GM18951 (cell line): Measurements from ENCODE around the gene PPDPF.

ENCODE experiments used
- POLR2A ChIP-seq: IDR thresholded peaks from 4 replicates; pipeline ENCODE4 v1.6.1; 2011; ENCODE audit warnings: mild to moderate bottlenecking; ENCODE audit not compliant: insufficient read length, insufficient read depth; ENCODE audit errors: extremely low read depth
- in situ Hi-C: fragments of 300-500 bp; cut with MboI; formaldehyde crosslinking; loops from one replicate; pipeline ENCODE4 v1.12.0; 2022; ENCODE audit warnings: low sequenced_read_pairs, mixed read lengths, inconsistent platforms; ENCODE audit not compliant: unreplicated experiment

The PPDPF gene

GRCh38 chr20:63517376-63518309 lies 2.9 kb upstream of the PPDPF start:
- in situ Hi-C loops = no loop called here
- no peak for TF ChIP-seq POLR2A

GRCh38 chr20:63518351-63518861 lies 2.2 kb upstream of the PPDPF start:
- in situ Hi-C loops = no loop called here
- no peak for TF ChIP-seq POLR2A

DNA sequence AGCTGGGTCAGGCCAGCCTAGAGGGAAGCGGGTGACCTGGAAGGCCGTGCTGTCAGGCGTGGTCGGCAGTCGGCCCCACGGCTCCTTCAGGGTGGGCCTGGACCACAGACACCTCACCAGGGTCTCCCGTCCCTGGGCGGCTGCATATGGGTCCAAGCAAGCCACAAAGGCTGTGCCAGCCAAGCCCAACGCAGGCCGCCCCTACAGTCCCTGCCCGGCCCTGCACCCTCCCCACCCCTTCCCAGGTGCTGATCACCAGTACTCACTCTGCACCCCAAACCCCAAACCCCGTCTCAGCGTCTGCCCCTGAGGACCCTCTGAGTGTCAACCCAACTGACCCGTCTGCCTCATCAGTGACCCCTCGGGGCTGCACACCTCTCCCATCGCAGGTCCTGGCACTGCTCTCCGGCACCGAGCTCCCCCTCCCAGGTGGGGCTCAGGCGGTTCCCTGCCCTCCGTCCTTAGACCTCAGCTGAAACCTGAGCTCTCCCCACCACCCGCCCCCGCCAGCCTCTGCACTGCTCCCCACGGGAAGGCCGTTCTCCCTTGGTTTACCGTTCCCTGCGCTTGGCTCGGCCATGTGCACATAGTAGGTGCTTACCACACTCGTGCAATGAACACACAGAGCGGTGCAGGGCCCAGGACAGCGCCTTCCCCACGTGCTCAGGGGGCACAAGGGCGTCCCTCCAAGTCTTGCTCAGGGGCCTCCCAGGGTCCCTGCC lies 1.5 kb upstream of the PPDPF start:
- no peak for TF ChIP-seq POLR2A
- in situ Hi-C loops = no loop called here

GRCh38 chr20:63519668-63520503 lies 679 bp upstream of the PPDPF start:
- TF ChIP-seq POLR2A = no peak
- in situ Hi-C loops = no loop called here

DNA sequence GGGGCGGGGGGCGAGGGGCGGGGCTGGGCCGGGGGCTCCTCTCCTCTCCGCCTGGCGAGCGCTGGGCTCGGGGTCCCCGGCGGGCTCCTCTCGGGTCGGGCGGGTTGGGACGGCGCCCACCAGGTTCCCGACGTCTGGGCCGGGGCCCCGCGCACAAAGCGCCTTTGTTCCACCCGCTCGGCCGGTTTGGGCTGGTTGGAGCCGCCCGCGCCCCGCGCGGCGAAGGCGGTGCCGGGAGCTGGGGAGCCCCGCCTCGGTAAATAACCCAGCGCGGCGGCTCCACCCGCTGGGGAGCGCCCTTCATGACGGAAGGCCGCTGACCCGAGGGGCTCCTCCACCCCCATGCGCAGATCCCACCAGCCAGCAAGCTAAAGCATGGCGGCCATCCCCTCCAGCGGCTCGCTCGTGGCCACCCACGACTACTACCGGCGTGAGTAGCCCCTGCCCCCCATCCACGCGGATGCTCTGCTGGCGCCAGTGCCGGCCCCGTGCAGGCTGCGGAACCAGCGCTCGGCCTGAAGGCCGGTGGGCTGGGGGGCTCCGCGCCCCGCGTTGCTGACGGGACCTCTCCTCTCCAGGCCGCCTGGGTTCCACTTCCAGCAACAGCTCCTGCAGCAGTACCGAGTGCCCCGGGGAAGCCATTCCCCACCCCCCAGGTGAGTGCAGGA lies 503 bp downstream of the PPDPF start:
- TF ChIP-seq POLR2A = no peak
- in situ Hi-C loops = no loop called here

DNA sequence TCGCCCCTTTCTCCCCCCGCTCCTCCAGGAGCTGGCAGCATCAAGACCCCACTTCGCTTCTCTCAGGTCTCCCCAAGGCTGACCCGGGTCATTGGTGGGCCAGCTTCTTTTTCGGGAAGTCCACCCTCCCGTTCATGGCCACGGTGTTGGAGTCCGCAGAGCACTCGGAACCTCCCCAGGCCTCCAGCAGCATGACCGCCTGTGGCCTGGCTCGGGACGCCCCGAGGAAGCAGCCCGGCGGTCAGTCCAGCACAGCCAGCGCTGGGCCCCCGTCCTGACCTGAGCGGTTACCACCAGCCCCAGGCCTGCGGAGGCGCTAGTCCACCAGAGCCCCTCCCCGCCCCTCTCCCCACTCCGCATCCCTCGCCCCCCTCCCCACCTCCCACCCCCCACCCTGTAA lies 1.0 kb downstream of the PPDPF start:
- in situ Hi-C loops = no loop called here
- no peak for TF ChIP-seq POLR2A

DNA sequence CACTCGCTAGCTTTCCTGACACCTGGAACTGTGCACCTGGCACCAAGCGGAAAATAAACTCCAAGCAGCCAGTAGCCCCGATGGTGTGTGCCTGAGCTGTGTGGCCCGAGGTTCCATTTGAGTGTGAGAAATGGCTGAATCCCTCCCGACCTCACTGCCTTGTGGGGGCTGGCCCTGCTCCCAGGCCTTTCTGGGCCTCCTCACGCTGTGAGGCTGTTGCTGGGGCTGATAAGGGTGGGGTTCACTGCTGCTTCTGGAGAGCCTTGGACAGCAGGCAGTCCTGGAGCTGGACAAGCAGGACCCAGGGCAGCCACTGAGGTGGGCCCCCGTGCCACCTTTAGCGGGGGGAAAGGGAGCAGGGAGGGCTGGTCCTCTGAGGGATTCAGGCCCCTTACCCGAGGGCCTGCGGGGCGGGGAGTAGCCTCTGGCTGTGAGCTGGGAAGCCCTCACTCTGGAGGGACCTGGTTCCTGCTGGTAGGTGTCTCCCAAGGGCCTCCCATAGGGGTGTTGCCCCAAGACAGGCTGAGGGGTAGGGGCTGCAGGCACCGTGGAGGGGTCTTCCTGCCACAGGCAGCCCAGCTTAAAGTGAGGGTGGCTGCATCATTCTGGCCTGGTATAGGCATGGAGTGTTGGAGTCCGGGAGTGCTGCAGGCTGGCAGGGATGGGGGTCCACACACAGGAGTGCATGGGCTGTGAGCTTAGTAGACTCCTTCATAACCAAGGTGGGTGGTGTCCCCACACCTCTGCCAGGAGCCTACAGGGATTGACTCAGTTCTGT lies 1.7 kb downstream of the PPDPF start:
- in situ Hi-C loops = no loop called here
- no peak for TF ChIP-seq POLR2A

DNA sequence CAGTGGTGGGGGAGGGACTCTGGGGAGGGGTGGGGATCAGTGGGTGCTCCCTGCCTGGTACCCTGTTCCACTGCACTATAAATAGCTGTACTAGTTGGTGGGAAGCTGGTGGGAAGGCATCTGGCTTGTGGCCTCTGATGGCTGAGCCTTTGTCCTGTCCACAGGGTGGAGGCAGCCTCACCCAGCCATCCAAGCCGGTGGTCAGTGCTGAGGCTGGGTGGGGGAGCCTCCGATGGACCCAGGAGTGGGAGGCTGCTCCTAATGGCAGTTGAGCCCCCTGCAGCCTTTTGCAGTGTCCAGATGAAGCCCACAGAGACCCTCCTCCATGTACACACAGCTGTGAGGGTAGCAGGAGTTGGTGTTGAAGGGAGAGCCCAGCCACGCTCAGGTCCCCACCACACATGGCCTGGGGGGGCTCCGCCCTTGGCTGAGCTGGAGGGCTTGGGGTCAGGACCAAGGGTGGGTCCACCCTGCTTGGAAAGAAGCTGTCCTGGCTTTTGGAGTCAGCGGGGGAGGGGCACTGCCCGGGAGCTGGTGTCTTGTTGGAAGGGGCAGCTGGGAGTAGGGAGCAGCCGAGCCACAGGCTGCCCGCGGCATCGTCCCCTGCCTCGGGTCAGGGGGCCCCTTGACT lies 2.5 kb downstream of the PPDPF start:
- in situ Hi-C loops = no loop called here
- no peak for TF ChIP-seq POLR2A

- in situ Hi-C loops = no loop called here
- TF ChIP-seq POLR2A = no peak
Observed at GRCh38 chr20:63525185-63525584, 4.6 kb downstream of the PPDPF start.

DNA sequence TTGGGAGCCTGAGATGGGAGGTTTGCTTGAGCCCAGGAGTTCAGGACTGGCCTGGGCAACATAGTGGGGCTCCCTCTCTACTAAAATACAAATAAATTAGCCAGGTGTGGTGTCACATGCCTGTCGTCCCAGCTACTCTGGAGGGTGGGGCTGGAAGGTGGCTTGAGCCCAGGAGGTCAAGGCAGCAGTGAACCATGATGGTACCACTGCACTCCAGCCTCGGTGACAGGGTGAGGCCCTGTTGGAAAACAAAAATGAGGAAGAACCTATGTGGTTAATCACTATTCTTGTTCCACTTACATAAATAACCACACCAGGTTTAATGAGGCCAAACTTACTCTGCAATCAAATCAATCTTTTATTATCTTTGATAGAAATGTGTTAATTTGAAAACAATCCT lies 5.4 kb downstream of the PPDPF start:
- TF ChIP-seq POLR2A = no peak
- in situ Hi-C loops = no loop called here

DNA sequence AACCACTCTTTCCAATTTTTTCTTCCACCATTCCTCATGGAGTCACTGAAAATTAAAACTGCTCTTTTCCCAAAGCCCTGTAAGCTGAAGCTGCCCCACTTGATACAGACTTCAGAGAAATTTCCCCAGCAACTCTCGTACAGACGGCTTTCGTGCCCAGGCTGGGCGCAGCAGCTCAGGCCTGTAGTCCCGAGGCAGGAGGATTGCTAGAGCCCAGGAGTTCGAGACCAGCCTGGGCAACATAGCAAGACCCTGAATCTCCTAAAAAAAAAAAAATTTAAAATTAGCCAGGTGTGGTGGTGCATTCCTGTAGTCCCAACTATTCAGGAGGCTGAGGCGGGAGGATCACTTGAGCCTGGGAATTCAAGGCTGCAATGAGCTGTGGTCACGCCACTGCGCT lies 6.6 kb downstream of the PPDPF start:
- in situ Hi-C loops = no loop called here
- TF ChIP-seq POLR2A = no peak
